ENCODE measurements around the gene COL4A3.
"Not testable (repeated sequence)": the region's sequence is repeated elsewhere in the genome, so short reads cannot be mapped to it uniquely, and the experiment has no call there.

Gene COL4A3

DNA sequence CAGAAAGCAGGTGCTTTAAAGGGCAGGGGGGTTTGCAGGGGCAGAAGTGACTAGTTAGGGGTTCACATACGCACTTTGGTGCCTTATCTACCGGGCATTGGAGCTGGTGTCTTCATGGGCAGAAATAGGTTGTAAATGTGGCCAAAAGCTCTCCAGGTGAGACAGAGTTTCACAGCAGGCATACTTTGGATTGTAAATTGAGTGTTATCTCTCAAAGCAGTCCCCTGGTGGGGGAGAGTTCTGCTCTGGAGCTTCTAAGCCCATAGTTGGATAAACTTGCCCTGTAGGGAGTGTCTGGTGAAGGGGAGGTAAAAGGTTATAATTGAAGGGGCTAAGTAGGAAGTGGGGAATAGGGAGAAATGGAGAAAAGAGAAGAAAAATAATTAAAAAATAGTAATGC, 43.1 kb downstream of the COL4A3 start:
- DNase-seq (ENCODE audit: low read depth): no peak

DNA sequence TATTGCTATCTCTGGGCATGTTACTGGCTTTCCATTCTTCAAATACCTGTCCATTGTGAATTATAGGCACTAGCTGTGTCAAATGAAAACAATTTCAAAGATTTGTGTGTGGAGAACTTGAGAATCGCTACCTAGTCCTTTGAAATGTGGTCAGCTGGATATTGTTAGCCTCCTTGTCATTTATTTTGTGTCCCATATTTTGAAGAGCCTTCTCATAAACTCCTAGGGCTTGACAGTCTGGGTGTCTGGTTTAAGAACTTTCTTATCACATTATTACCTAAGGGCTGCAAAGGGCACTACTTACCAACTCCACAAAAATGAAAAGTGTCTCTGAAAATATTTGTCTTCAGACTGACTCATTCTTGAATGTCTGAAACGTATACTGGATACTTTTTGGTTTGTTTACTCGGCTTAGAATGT, 50.2 kb downstream of the COL4A3 start:
- DNase-seq (ENCODE audit: low read depth): no peak

DNA sequence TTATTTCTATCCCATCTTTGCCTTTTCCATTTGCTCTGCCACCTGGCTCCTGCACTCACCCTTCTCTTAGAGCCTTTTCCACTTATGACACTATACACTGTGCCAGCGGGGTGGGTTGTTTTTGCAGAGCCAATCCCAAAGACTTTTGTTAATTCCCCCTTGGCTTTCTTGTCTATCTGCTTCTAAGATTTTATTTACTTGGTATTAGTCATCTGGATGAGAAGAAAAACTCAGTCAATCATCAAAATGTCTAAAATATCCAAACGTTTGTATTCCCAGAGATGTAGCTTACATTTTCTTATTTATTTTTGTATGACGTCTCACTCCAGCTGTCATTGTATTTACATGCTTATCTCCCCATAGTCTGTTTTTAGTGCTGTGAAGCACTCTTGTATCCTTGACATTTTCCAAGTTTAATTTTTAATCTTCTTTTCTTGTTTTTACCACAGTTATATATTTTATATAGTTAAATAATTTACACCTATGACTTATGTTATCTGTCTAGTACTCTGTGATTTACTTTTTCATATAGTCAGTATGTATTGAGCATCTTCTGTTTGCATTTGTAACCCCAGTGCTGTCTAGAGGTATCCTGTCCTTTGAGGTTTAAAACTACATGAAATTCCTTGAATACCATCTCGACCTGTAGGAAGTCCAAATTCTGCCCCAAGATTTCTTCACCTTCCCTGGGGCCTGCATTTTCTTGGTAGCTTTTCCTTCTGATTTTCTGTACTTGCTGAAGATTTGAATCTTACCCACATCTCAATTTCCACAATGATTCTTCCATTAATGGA, 55.1 kb downstream of the COL4A3 start:
- no peak for DNase-seq (ENCODE audit: low read depth)

DNA sequence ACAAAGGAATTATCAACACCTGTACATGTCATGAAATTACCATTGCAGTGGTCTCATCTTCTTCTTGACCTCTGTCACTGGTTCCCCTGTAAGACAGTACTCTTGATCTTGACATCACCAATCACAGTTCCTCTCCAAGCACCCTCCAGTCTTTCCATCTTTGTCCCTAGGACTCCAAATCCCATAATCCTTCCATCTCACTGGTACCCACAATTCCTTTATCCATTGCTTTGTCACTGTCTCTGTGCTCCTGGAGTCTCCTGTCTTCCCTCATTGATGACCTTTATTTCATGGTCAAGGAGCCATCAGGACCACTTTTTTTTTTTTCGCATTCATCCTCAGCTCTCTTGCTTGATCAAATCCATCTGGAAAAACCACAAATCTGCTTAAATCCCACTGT, 56.7 kb downstream of the COL4A3 start:
- DNase-seq (ENCODE audit: low read depth): no peak

DNA sequence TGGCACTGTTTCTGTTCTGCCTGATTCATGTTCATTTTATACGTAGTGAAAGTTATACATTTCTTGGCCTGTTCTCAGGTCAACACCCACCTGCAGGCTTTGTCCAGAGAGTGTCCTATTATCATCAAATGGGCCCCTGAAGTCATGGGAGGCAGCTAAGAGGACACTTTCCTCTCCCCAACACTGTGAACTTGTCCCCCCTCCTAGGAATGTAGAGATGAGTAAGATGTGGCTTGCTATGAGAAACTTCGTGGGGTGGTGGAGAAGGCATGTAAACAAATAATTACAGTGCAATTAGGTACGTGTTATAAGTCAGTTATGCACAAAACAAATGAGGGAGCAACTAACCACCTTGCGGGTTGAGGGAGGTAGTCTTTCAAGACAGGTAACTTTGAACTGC, 57.9 kb downstream of the COL4A3 start:
- DNase-seq (ENCODE audit: low read depth): no peak

DNA sequence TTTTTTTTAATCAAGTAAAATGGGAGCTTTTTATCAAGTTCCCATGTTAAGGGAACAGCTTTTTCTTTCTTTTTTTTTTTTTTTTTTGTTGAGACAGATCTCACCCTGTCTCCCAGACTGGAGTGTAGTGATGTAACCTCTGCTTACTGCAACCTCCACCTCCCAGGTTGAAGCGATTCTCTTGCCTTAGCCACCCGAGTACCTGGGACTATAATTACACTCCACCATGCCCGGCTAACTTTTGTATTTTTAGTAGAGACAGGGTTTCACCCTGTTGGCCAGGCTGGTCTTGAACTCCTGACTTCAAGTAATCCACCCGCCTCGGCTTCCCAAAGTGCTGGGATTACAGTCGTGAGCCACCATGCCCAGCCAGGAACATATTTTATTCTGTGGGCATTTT, 61.2 kb downstream of the COL4A3 start:
- DNase-seq (ENCODE audit: low read depth): not testable (repeated sequence)

DNA sequence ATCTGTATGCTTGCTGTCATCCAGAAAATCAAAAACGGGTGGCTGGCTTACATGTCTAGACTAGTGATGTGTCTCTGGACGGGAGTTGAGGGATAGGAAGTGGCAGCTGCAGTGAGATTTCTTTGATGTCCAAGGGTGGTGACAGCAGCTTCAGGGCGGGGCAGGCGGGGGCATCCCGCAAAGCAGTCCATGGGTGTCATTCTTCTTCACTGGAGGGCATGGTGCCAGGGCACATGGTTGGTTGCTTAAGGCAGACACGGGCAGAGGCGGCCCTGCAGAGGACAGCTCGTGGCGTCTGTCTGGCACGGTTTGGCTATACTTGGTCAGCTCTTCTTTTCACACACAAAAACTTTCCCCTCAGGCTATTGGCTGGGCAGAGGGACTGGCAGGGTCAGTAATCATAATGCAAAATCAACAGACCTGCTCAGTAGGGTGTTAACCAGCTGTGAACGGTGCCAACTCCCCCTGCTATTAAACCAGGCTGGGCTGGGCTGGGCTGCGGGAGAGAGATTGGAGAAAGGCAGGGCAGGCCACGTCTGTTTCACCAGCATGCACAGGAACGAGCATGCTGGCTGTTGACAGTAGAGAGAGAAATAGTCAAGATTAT, 63.7 kb downstream of the COL4A3 start:
- DNase-seq (ENCODE audit: low read depth): no peak

DNA sequence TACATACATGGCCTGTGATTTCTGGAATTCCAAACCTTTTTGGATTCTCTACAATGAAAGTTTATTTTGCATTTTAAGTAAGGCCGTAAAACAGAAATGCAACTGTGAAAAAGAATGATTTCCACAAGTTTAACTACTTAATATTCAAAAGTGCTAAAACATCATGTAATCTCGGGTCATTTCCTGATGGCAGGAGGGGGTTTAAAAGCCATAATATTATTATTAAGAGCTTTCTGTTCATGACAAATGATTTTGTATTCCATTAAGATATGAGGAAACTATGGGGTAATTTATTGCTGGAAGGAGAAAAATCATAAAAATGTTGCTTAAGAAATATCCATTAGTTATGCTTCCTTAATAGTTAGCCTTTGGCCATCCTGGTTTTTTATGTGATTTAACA, 65.7 kb downstream of the COL4A3 start:
- no peak for DNase-seq (ENCODE audit: low read depth)

DNA sequence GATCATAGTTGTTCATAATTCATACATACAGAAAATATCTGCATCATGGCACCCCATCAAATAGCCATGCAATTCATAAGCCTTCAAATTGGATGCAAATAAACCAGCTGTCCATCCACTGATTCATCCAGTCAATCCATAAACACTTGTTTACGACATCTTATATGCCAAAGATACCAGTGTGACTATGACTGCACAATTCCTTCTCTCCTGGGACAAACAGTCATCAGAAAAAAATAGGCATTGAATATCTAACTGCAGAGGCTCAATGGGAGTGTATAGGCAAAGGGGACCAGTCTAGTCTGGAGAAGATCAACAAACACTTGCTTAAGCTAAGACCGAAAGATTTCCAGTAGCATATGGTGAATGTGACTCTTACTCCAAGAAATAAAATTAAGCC, 70.0 kb downstream of the COL4A3 start:
- no peak for DNase-seq (ENCODE audit: low read depth)

DNA sequence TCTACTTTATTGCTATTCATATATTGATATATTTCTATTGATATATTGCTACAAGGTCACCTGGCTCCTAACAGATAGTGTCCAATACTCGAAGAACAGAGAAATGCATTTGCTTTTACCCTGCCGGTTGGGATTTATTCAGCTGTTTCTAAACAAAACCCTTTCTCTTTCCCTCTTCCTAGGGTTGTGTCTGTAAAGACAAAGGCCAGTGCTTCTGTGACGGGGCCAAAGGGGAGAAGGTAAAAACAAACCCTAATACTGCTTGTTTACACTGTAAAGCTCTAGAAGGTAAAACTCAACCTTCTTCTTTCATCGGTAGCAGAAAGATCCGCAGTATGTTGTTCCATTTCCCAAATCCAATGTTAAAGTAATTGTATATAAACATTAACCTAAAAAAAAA, 73.4 kb downstream of the COL4A3 start:
- no peak for DNase-seq (ENCODE audit: low read depth)

DNA sequence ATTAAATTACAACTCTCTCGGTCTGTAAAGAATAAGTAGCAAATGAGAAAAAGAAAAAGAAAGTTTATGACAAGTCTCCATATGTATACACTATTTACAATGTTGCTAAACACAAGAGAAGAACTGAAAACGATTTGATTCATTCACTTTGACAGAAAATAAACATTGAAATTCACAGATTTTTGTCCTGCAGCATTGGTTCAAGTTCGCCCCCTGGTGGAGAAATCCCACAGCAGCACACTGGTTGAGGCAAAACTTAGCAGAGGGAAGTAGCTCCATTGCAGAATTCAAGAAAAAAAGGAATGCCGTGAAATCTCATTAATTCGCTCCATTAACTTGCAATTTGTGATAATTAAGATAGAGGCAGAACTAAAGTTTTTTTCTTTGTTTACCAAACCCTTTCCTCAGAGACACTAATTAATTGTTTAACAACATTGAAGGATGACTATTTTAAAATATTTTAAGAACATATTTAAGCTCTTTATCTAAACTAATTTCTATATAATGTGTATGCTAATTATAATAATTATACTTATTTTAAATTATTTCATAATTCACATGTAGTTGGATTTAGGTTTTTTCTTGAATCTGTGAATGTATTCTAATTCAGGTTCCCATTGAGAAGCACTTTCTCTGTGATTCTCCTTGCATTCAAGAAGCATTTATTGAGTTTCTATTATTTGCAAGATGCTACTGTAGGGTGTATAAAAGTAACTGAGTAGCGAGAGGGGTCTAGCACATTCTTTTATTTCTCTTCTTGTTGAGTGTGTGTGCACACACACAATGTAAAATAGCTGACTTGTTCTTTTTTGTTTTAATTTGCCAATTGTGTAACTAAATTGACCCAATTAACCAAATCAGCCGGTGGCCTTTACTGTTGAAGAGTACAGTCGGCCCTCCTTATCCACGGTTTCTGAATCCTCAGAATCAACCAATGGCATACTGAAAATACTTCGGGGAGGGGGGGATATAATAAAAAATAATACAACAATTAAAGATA, 74.1 kb downstream of the COL4A3 start:
- peak; percentile 33 for DNase-seq (ENCODE audit: low read depth)

DNA sequence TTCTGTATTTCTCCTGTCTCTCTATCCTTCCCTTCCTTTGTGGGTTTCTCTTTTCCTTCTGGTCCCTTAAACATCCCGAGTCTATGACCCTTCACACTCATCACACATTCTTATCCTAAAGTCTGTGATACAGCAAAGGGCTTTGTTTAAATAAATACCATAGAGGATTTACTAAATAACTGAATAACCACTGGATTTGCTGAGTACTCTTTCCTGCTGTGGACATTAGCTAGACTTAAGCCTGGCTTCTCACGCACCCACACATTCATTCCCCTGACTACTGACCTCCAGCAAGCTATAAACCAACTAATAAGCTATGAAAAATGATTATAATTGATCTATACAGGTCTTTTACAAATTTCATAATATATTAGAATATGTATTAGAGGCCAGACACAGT, 76.6 kb downstream of the COL4A3 start:
- no peak for DNase-seq (ENCODE audit: low read depth)

DNA sequence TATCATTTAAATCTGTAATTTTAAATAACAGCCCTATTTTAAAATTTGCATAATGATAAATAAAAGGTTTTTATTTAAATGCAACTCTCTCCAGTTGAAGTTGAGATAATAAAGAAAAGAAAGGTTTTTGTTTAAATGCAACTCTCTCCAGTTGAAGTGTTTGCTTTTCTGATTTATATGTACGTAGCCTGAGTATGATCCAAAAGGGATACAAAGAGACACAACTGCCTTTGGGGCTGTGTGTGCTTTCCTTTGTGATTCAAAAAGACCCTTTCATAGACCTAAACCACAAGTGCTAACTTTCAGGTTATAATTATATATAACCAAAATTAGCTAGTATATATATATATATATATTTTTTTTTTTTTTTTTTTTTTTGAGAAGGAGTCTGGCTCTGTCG, 84.5 kb downstream of the COL4A3 start:
- no peak for DNase-seq (ENCODE audit: low read depth)

DNA sequence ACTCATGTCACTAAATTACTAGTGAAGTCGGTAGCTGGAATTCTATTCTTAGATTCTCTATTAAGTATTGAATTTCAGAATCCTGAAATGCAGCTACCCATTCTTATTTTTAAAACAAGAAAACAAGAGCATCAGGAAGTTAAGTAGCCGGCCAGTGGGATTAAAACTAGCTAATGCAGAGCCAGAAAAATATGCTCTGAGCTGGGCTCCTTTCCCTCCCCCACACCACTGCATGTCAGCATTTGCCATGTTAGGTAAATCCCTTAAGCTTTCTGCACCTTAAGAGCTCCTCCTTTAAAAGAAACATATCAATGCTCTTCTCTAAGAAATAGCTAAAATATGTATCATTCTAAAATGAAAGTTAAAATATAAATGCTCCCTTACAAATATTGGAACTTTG, 88.4 kb downstream of the COL4A3 start:
- DNase-seq (ENCODE audit: low read depth): no peak

DNA sequence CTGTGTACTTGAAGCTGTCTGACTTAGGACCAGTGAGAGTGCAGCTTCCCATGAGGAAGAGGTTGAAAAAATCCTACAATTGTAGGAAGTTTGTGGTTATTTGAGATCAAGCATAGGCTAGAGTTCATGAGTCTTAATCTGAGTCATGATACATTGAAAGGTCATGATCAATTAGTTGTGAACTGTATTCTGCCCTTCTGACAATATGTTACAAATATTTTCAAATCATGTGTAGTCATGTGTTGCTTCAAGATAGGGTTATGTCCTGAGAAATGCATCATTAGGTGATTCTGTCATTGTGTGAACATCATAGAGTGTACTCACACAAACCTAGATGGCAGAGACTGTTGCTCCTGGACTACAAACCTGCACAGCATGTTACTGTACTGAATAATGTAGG, 92.2 kb downstream of the COL4A3 start:
- DNase-seq (ENCODE audit: low read depth): no peak

DNA sequence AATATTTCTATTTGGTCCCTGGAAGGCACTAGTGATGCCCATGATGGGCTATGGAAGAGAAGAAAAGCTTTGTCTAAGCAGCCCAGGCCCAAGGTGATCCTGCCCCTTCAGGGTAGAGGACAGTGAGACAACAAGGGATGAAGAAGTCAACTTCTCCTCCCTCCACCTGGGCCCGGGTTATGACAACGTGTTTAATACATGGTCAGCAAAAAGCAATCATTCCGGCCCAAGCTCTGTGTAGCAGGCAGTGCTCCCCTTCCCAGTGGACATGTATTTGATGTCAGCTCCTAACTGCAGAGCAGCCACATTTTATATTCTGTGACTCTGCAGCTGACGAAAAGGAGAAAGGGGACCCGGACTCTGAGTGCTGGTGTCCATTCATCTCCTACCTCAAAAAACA, 93.4 kb downstream of the COL4A3 start:
- DNase-seq (ENCODE audit: low read depth): no peak

DNA sequence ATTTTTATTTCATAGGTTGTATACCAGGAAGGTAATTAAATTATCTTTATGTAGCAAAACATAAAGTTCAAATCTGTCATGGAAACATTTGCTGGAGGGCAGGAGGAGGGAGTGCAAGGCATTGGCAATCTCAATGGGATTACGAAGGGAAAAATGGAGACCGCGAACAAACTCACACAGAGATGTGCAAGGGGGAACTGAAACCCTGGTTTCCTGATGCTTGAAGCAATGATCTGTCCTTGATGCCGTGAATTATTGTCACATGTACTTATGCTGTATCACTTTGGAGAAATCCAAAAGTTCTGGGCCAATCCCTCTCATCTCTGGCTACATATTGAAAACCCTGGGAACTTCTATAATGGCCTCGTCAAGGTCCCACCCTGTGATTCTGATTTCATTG, 95.6 kb downstream of the COL4A3 start:
- no peak for DNase-seq (ENCODE audit: low read depth)

DNA sequence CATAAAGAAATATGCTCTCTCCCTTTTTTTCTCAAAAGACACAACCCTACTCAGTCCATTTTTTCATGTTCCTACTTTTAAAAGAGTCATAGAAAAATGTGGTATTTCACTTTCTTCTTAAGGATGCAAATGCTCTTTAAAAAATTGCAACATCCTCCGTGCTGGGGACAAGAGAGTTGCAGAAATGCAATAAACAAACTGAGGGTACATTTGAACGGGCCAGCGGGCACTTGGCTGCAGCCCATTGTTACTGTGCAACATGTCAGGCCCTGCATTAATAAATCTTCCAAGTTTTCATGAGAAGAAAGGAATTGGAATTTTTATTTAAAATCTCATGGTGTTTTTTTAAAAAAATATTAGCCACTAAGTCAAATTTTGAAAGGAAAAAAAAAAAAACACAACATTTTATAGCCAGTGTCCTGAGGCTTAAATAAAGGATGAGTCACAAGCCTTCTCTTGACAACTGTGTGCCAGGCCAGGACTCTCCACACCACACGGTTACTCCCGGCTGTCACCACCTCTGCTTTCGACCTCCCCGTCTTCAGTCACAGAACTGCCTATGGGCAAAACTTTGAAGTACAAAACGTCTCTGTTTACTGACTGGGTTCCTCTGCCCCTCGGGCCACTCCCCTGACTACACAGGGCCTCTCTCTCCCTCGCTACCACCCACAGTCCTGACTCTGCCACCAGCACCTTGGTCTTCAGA, 103.1 kb downstream of the COL4A3 start:
- DNase-seq (ENCODE audit: low read depth): no peak

DNA sequence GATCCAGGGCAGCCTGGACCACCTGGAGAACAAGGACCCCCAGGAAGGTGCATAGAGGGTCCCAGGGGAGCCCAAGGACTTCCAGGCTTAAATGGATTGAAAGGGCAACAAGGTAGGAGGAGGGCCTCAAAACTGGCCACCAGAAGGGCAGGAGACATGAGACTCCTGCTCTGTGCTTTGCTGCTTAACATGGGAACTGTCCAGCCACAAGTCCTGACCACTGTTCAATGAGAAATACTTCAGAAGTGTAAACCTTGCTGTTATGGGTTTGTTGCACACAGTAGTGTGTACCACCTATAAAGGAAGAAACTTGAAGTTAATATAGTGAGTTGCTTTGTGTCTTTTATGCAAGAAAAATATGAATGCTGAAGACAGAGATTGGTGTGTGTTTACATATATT, 116.5 kb downstream of the COL4A3 start:
- no peak for DNase-seq (ENCODE audit: low read depth)

DNA sequence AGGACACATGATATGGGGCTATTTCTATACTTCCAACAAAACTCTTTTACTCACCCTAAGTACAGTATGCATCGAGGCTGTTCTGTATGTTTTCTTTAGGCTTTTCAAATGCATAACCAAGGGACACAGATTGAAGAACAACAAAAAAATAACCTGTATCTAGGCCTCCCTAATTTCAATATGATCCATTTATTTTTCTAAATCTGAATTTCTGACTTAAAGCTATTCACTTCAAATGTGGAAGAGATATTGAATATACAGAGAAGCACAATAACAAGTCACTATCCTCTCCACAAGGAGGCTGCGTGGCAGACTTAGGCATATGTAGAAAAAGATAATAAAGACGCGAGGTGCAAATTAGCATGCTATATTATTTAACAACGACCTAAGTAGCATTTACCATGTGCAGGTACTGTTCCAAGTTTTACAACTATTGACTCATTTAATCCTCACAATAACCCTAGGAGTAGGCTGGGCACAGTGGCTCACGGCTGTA, 121.4 kb downstream of the COL4A3 start:
- DNase-seq (ENCODE audit: low read depth): no peak

DNA sequence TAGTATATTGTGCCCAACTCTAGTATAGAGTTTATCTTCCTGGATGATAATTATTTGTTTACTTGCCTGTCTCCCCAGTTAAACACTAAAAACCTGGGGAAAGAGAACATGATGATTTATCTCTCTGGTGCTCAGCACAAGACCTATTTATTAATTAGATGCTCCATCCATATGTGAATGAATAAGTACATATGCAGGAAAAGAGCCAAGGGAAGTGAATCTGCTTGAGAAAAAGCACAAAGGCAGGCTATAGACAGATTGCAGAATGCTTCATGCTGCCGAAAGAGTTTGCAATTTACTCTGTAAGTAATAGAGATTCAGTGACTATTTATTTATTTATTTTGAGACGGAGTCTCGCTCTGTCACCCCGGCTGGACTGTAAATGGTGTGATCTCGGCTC, 123.3 kb downstream of the COL4A3 start:
- DNase-seq (ENCODE audit: low read depth): no peak

DNA sequence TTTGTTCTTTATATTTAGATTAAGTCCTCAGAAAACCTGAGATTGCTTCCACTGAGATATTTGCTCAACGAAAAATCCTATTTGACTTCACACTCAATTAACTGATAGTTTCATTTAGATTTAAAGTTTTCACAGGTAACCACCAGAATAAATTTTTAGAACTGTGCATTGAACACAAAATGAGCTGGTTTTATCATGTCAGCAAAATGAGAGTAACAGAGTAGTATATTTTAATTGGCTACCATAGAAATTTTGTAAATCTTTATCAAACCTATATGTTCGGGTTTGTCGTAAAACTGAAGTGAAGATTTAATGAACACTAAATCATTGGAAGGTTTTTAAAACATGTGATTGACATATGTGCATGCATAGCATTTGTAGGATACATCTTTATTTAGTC, 127.9 kb downstream of the COL4A3 start:
- no peak for DNase-seq (ENCODE audit: low read depth)

All from stimulated activated CD8-positive, alpha-beta memory T cell treated with anti-CD3 and anti-CD28 coated beads, Interleukin-7, amount 100 ng/mL, for 24 hours (primary cell).